Measurements from ENCODE around the gene PLEKHM1.
"Not testable (repeated sequence)": the region's sequence is repeated elsewhere in the genome, so short reads cannot be mapped to it uniquely, and the experiment has no call there.

- not testable (repeated sequence) for TF ChIP-seq CTCF (IDR thresholded peaks at IDR 0.05); POLR2AphosphoS5 (IDR thresholded peaks at IDR 0.05; ENCODE audit: low read depth, low read length); REST (IDR thresholded peaks at IDR 0.05; ENCODE audit: insufficient read depth in 1 of 2, low read depth in 2 of 2, low read length in 1 of 2)
Measured at GRCh38 chr17:45506072-45506471, 15.6 kb upstream of the PLEKHM1 start.

Measured in Panc1 (cell line).